Type B pancreatic cell (in vitro differentiated cells): ENCODE measurements around the gene CCDC66. TPM values are rescaled to one million over a fixed set of nuclear protein-coding genes. Genes with fewer than 3 reads are reported as not detected.

Experiments
- DNase-seq: peaks from one replicate; pipeline ENCODE4 v3.0.0; 2021; ENCODE audit warnings: mixed read lengths; ENCODE audit not compliant: unreplicated experiment; ENCODE audit errors: extremely low spot score
- H3K27ac Mint-ChIP-seq: 2 replicates; pipeline ENCODE4 v1.8.0; 2021; ENCODE audit warnings: mild to moderate bottlenecking, mixed read lengths
- H3K27me3 Mint-ChIP-seq: 2 replicates; pipeline ENCODE4 v1.8.0; 2021; ENCODE audit warnings: mixed read lengths
- H3K36me3 Mint-ChIP-seq: 2 replicates; pipeline ENCODE4 v1.8.0; 2021; ENCODE audit warnings: mixed read lengths
- H3K4me1 Mint-ChIP-seq: one replicate; pipeline ENCODE4 v1.8.0; 2021; ENCODE audit warnings: mixed read lengths; ENCODE audit not compliant: unreplicated experiment
- H3K4me3 Mint-ChIP-seq: 2 replicates; pipeline ENCODE4 v1.8.0; 2021; ENCODE audit warnings: mild to moderate bottlenecking, mixed read lengths
- H3K9me3 Mint-ChIP-seq: 2 replicates; pipeline ENCODE4 v1.8.0; 2021; ENCODE audit warnings: mixed read lengths
- CTCF ChIP-seq: fragments of 200-600 bp; sonication (generic); conservative IDR thresholded peaks from 2 replicates; pipeline ENCODE4 v1.5.0; 2021; ENCODE audit warnings: antibody characterized with exemption, mild to moderate bottlenecking
- total RNA-seq: library from RNA; stranded (reverse); gene quantifications from 2 replicates; pipeline ENCODE4 v1.2.1, GENCODE V29; 2021; ENCODE audit warnings: low replicate concordance

CCDC66 gene
- total RNA-seq, 1 donor from 2014 or later, result 39.5 TPM

GRCh38 chr3:56667973-56668579 lies 111.1 kb downstream of the CCDC66 start:
- DNase-seq, result no peak
- H3K9me3 Mint-ChIP-seq, result no peaks in the 10 kb centered on the region
- TF ChIP-seq CTCF, result no peak
- peaks cover 38% of the 10 kb centered on the region for H3K36me3 Mint-ChIP-seq
- no peak overlapping the region for H3K27ac Mint-ChIP-seq
- no peaks in the 10 kb centered on the region for H3K27me3 Mint-ChIP-seq
- H3K4me3 Mint-ChIP-seq, result no peak overlapping the region
- H3K4me1 Mint-ChIP-seq, result no peaks in the 10 kb centered on the region

Other genes starting within 250 kb of the CCDC66 start
- gene ERC2, start 88.7 kb upstream of the CCDC66 start, total RNA-seq, result 1.8 and 6.1 TPM in 2 replicates
- gene TASOR, start 126.1 kb downstream of the CCDC66 start, total RNA-seq, result 48.7 and 55.1 TPM in 2 replicates
- 20.9 and 32.6 TPM in 2 replicates for gene ARHGEF3, start 244.8 kb downstream of the CCDC66 start, total RNA-seq